Hindlimb muscle (tissue), 1 donor: ENCODE results near the gene FAM181B. TPM values are rescaled to one million over a fixed set of nuclear protein-coding genes. Genes with fewer than 3 reads are reported as not detected.
"Not testable (repeated sequence)": the region's sequence is repeated elsewhere in the genome, so short reads cannot be mapped to it uniquely, and the experiment has no call there.

Experiments used
- DNase-seq: peaks from one replicate; pipeline ENCODE4 v3.0.0-alpha.2; 2013
- polyA plus RNA-seq: library from polyadenylated mRNA; unstranded; fragments of 120-200 nt; gene quantifications from one replicate; pipeline ENCODE4 v1.2.1, GENCODE V29; 2013; ENCODE audit not compliant: insufficient read length

FAM181B gene
- polyA plus RNA-seq, 1 donor, result 0.08 TPM

GRCh38 chr11:82732348-82732733, 1.3 kb downstream of the FAM181B start:
- DNase-seq, result no peak

- no peak for DNase-seq
These were observed 1.9 kb downstream of the FAM181B start for GRCh38 chr11:82731691-82732277.

DNA sequence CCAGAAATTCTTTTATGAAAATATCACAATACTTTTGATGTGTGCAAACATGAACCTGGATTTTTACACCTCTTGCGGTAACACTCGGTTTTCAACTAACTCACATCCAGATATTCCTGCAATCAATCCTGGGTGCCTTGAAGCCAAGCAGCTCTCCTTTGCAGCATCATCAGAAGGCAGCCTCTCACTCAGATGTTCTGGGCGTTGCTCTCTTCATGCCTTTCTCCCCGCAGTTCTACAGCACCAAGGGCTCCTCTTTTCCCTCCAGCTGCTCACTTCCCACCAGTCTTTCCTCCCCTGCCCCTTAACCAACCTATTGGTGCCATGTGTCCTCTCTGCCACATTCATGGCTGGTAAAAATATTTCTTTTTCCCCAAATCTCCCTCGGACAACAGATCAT, 2.9 kb downstream of the FAM181B start:
- no peak for DNase-seq

GRCh38 chr11:82730286-82730685, 3.4 kb downstream of the FAM181B start:
- no peak for DNase-seq

GRCh38 chr11:82724026-82724425, 9.6 kb downstream of the FAM181B start:
- no peak for DNase-seq

DNA sequence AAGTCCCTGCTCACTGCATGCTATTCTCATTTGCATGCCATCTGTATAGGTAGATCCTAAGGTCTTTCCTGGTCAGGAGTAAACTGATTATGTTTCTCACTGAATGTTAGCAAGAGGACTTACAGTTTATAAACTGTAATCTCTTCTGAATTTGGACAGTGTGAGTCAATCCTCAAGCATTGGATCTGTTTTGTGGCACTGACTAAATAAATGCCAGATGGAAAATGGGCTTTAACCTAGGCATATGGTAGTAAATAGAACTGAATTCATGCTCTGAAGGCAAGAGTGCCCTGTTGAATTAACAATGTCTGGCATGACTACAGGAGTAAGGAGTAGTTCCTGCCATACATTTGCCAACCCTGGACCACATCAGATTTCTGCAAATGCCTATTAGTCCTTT, 11.4 kb downstream of the FAM181B start:
- no peak for DNase-seq

- DNase-seq, result no peak
These were observed 13.2 kb downstream of the FAM181B start for GRCh38 chr11:82720267-82721065.

GRCh38 chr11:82719361-82720105, 14.1 kb downstream of the FAM181B start:
- peak; percentile 42 for DNase-seq

DNA sequence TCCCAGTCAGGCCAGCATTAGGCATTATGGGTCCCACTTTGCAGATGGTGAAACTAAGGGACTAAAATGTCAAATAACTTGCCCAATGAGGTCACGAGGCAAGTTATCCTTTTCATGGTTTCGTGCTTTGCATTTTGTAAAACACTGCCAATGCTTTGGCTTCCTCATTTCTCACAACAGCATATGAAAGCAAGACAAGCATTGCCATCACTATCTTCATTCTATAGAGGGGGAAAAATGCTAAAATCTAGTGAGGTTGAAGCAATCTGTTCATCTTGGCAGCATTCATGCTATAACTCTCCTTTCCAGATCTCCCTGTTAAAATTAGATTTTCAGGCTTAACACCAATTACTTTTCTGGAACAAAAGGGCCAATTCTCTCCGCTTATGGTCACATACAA, 14.8 kb downstream of the FAM181B start:
- DNase-seq, result no peak

GRCh38 chr11:82718307-82718706, 15.4 kb downstream of the FAM181B start:
- DNase-seq, result peak; percentile 44

DNA sequence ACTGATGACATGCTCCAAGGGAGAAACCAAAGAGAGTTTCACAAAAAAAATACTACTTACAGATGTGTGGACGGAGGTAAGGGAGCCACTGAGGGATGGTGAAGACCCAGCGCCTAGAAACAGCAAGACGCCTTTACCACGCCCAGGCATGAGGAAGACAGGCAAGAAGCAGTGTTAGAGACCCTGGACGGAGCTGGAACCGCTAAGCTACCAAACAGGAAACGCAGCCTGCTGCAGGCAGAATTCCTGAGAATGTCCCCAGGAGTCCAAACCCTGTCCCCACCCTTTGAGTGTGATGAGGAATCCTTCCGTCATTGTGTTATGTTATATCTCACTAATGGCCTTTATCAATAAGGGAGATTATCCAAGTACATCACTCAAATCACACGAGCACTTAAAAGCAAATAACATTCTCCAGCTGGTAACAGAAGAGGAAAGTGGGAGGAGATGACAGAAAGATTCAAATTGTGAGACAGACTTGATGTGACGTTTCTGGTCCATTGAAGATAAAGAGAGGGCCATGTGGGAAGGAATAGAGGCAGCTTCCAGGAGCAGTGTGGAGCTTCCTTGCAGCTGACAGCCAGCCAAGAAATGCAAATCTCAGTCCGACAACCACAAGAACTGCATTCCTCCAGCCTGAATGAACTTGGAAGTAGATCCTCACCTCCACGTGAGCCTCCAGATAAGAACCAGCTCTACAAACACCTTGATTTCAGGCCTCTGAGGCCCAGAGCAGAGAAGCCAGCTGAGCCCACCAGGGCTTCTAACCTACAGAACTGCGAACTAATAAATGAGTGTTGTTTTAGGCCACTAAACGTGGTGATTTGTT, 19.1 kb downstream of the FAM181B start:
- DNase-seq, result no peak

- DNase-seq, result no peak
These were observed 22.0 kb downstream of the FAM181B start for GRCh38 chr11:82711648-82712047.

DNA sequence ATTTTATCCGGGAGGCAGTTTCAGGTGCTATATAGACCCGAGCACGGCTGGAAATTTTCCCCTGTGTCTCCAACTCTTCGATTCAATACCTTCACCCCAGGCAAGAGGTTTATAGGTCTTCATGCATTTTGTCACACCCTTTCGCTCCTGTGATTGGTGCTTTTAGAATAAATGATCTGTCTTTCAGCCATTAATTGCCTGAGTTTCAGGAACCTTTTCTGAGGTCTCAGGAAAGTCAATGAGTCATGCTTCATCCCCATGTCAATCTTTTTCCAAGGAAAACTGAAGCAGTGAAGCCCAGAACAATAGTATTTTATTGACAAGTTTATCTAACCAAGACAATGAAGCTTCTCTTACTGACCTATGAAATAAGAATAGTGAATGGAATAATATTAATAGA, 29.9 kb downstream of the FAM181B start:
- DNase-seq, result no peak

DNA sequence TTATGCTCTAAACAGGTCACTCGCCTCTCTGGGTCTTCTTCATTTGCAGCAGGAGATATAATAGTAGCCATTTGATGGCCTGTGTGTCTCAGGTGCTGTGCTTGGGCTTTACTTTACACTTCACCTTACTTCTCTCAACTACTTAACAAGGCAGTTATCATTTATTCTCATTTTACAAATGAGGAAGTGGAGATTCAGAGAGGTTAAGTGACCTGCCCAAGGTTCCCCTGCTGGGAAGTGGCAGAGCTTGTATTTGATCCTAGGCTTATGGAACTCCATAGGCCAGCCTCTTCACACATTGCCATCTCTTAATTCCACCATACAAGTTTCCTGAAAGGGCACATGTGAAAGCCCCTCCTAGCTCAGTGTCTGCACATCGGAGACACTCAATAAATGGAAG, 30.4 kb downstream of the FAM181B start:
- DNase-seq, result no peak

- no peak for DNase-seq
These were observed 31.7 kb downstream of the FAM181B start for GRCh38 chr11:82701847-82702520.

DNA sequence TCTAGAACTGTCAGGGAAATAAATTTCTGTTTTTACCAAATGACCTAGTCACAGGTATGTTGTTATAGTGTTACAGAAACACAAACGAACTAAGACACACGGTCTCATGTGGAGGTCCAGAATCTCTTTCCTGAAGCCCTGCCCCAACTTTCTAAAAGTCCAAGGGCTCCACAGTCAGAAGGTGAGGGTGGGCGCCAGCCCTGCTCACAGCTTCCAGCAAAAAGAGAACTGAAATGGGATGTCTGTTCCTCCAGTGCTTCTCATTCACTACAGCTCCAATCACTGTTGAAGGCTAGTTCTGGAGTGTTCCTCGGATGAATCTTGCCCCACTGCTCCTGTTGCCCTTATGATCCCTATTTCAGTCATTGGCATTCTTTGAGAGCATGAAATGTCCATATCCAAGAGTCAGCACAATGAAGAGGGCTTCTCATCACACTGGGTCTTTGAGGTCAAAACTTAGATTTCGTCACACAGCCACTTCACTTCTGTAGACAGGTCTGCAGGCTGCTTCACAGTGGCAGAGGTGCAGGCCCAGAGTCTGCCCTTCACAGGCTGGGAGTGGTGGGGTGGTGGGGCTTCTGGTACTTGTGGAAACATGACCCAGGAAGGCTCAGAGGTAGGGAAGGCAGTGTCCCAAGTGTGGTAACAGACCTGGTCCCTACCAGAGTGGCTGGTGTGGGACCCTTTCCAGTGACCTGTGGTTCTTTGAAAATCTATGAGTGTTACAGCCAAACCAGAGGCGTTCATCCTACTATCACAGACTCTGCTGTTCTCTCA, 34.9 kb downstream of the FAM181B start:
- DNase-seq, result no peak

- no peak for DNase-seq
These were observed 40.7 kb downstream of the FAM181B start for GRCh38 chr11:82692981-82693380.

DNA sequence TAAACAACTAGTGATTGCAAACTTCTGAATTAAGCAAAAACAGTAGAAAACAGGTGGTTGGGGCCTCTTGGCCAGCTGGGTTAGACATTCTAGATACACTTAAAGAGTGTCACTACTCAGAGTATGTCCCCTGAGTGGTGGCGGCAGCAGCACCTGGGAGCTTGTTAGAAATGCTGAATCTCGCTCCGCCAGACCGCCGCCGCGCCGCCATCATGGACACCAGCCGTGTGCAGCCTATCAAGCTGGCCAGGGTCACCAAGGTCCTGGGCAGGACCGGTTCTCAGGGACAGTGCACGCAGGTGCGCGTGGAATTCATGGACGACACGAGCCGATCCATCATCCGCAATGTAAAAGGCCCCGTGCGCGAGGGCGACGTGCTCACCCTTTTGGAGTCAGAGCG, 44.3 kb downstream of the FAM181B start:
- DNase-seq, result not testable (repeated sequence)

DNA sequence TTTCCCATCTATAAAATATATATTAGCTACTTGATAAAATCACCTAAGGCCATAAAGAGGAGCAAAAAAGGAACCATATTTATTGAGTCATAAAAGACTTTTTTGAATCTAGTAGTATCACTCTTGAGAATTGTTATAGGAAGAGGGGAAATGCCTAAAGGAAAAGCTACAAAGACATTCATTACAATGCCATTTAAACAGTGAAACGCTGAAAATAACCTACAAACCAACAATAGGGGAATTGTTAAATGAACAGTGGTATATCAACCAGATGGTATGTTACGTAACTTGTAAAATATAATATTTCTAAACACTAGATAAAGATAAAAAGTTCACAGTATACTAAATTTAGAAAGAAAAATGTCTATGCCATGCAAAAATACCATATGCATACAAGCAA, 47.5 kb downstream of the FAM181B start:
- no peak for DNase-seq

GRCh38 chr11:82683029-82683428, 50.6 kb downstream of the FAM181B start:
- no peak for DNase-seq

DNA sequence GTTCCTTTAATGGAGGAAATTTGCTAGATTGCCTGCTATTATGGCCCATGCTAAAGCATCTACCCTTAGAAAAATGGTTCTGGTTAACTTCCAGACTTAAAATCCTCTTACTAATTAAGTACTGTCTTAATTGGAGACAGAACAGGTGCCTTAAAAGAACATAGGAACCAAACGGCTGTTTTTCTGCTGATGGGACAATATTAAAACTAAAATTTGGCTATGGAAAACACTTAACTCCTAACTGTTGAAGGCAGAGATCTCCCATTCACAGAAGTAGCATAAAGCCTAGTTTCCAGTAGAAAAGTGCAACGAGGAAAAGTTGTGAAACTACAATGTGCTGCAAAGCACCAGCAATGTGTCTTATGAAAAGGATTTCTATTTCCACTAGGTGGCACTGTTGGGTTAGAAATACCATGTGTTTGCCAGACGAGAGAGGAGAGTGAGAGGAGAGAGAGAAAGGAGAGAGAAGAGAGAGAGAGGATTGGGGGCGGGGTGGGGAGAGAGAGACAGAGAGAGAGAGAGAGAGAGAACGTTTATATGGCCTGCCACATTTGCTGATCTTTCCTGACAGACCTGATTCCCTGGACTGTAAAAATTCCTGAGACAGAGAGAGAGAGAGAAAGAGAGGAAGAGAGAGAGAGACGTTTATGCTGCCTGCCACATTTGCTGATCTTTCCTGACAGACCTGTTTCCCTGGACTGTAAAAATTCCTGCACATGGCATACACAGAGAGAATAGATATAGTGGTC, 51.5 kb downstream of the FAM181B start:
- peak; percentile 39 for DNase-seq
